ENCODE results near the gene OR11G2. TPM values are rescaled to one million over a fixed set of nuclear protein-coding genes. Genes with fewer than 3 reads are reported as not detected.
"Not testable (repeated sequence)": the region's sequence is repeated elsewhere in the genome, so short reads cannot be mapped to it uniquely, and the experiment has no call there.

OR11G2 gene
- total RNA-seq, 1 experiment from 2014 or later = not detected

- BruUV-seq (replicated peaks) = no TSS peak
- Histone ChIP-seq H3F3A (ENCODE audit: insufficient read depth, low read depth) (no peaks in the 10 kb centered on the region), H3K36me3 (ENCODE audit: low read depth) (no peaks in the 10 kb centered on the region), H4K20me1 (ENCODE audit: insufficient read depth) (no peaks in the 10 kb centered on the region), H3K27ac (no peak overlapping the region), H3K4me2 (no peak overlapping the region), H3K27me3 (ENCODE audit: insufficient read depth, low read depth) (peaks cover 3% of the 10 kb centered on the region; the same call in 1 of the 2 replicates), H3K4me3 (no peak overlapping the region), H2AFZ (no peak overlapping the region), H3K79me2 (ENCODE audit: low read depth) (no peaks in the 10 kb centered on the region), H3K9me2 (ENCODE audit: insufficient read depth) (no peaks in the 10 kb centered on the region), H3K9me3 (ENCODE audit: insufficient read depth, low read depth) (no peaks in the 10 kb centered on the region), H3K4me1 (replicated peaks; ENCODE audit: insufficient read depth) (no peaks in the 10 kb centered on the region)
- CTCF ChIA-PET = no interaction called here
- TF ChIP-seq EZH2 (IDR thresholded peaks at IDR 0.05; ENCODE audit: low read depth) = no peak
- TF ChIP-seq CTCF (conservative IDR thresholded peaks at IDR 0.05) = no peak
- intact Hi-C loops (cut with micrococcal nuclease; ENCODE audit: unreplicated experiment) = no loop called here
- POLR2A ChIA-PET (ENCODE audit: unreplicated experiment) = no interaction called here
- no peak for DNase-seq
These were observed 6.8 kb downstream of the OR11G2 start for GRCh38 chr14:20197459-20197858.

GRCh38 chr14:20198991-20199390, 8.3 kb downstream of the OR11G2 start:
- Histone ChIP-seq H3K36me3 (ENCODE audit: low read depth) (no peaks in the 10 kb centered on the region), H3K4me2 (no peak overlapping the region), H2AFZ (no peak overlapping the region), H3K9me3 (ENCODE audit: insufficient read depth, low read depth) (no peaks in the 10 kb centered on the region), H3K4me1 (replicated peaks; ENCODE audit: insufficient read depth) (no peaks in the 10 kb centered on the region), H4K20me1 (ENCODE audit: insufficient read depth) (no peaks in the 10 kb centered on the region), H3F3A (ENCODE audit: insufficient read depth, low read depth) (no peaks in the 10 kb centered on the region), H3K79me2 (ENCODE audit: low read depth) (no peaks in the 10 kb centered on the region), H3K9me2 (ENCODE audit: insufficient read depth) (no peaks in the 10 kb centered on the region), H3K4me3 (no peak overlapping the region), H3K27ac (no peak overlapping the region), H3K27me3 (ENCODE audit: insufficient read depth, low read depth) (no peaks in the 10 kb centered on the region)
- intact Hi-C loops (cut with micrococcal nuclease; ENCODE audit: unreplicated experiment) = no loop called here
- ChIA-PET POLR2A (ENCODE audit: unreplicated experiment) (no interaction called here), CTCF (no interaction called here)
- no TSS peak for BruUV-seq (replicated peaks)
- DNase-seq = no peak
- TF ChIP-seq CTCF (conservative IDR thresholded peaks at IDR 0.05) (no peak), EZH2 (IDR thresholded peaks at IDR 0.05; ENCODE audit: low read depth) (no peak)

- Histone ChIP-seq H2AFZ (no peak overlapping the region), H3K4me3 (no peak overlapping the region), H3K4me1 (replicated peaks; ENCODE audit: insufficient read depth) (no peaks in the 10 kb centered on the region), H3F3A (ENCODE audit: insufficient read depth, low read depth) (no peaks in the 10 kb centered on the region), H3K4me2 (no peak overlapping the region), H3K9me3 (ENCODE audit: insufficient read depth, low read depth) (no peaks in the 10 kb centered on the region), H3K79me2 (ENCODE audit: low read depth) (no peaks in the 10 kb centered on the region), H3K9me2 (ENCODE audit: insufficient read depth) (no peaks in the 10 kb centered on the region), H3K27me3 (ENCODE audit: insufficient read depth, low read depth) (no peaks in the 10 kb centered on the region), H3K27ac (no peak overlapping the region), H4K20me1 (ENCODE audit: insufficient read depth) (no peaks in the 10 kb centered on the region), H3K36me3 (ENCODE audit: low read depth) (no peaks in the 10 kb centered on the region)
- BruUV-seq (replicated peaks) = no TSS peak
- POLR2A ChIA-PET (ENCODE audit: unreplicated experiment) = no interaction called here
- DNase-seq = no peak
- TF ChIP-seq EZH2 (IDR thresholded peaks at IDR 0.05; ENCODE audit: low read depth) = no peak
- CTCF ChIA-PET = no interaction called here
- intact Hi-C loops (cut with micrococcal nuclease; ENCODE audit: unreplicated experiment) = no loop called here
These were observed 14.0 kb downstream of the OR11G2 start for GRCh38 chr14:20204721-20205120.

GRCh38 chr14:20209595-20209994, 18.9 kb downstream of the OR11G2 start:
- Histone ChIP-seq H3K79me2 (ENCODE audit: low read depth) (no peaks in the 10 kb centered on the region), H3K36me3 (ENCODE audit: low read depth) (no peaks in the 10 kb centered on the region), H3F3A (ENCODE audit: insufficient read depth, low read depth) (no peaks in the 10 kb centered on the region), H4K20me1 (ENCODE audit: insufficient read depth) (no peaks in the 10 kb centered on the region), H3K4me1 (replicated peaks; ENCODE audit: insufficient read depth) (no peaks in the 10 kb centered on the region), H3K27me3 (ENCODE audit: insufficient read depth, low read depth) (no peaks in the 10 kb centered on the region), H2AFZ (no peak overlapping the region), H3K9me2 (ENCODE audit: insufficient read depth) (no peaks in the 10 kb centered on the region), H3K4me3 (no peak overlapping the region), H3K27ac (no peak overlapping the region), H3K4me2 (no peak overlapping the region), H3K9me3 (ENCODE audit: insufficient read depth, low read depth) (no peaks in the 10 kb centered on the region)
- intact Hi-C loops (cut with micrococcal nuclease; ENCODE audit: unreplicated experiment) = no loop called here
- no peak for TF ChIP-seq EZH2 (IDR thresholded peaks at IDR 0.05; ENCODE audit: low read depth)
- no peak for TF ChIP-seq CTCF (conservative IDR thresholded peaks at IDR 0.05)
- no TSS peak for BruUV-seq (replicated peaks)
- ChIA-PET CTCF (no interaction called here), POLR2A (ENCODE audit: unreplicated experiment) (no interaction called here)
- no peak for DNase-seq

GRCh38 chr14:20212406-20212805, 21.7 kb downstream of the OR11G2 start:
- H3K36me3 ChIP-seq (ENCODE audit: low read depth); CTCF ChIA-PET; H4K20me1 ChIP-seq (ENCODE audit: insufficient read depth); H3K4me1 ChIP-seq (replicated peaks; ENCODE audit: insufficient read depth); POLR2A ChIA-PET (ENCODE audit: unreplicated experiment); H3K4me3 ChIP-seq; BruUV-seq (replicated peaks); H3K4me2 ChIP-seq; H2AFZ ChIP-seq; DNase-seq; intact Hi-C loops (cut with micrococcal nuclease; ENCODE audit: unreplicated experiment); H3K9me2 ChIP-seq (ENCODE audit: insufficient read depth); H3K79me2 ChIP-seq (ENCODE audit: low read depth); H3F3A ChIP-seq (ENCODE audit: insufficient read depth, low read depth); H3K27ac ChIP-seq; H3K9me3 ChIP-seq (ENCODE audit: insufficient read depth, low read depth); H3K27me3 ChIP-seq (ENCODE audit: insufficient read depth, low read depth): not testable (repeated sequence)
